SK-N-SH (cell line): ENCODE results near the gene ADAM11.

Experiments used
- EP300 ChIP-seq, 2 experiments: IDR thresholded peaks; 2 replicates each; pipeline versions ENCODE4 v1.4.0 to v1.6.1; 2012; ENCODE audit warnings: borderline replicate concordance in 1 of 2, low read depth in 1 of 2, low read length in 1 of 2
- GABPA ChIP-seq: IDR thresholded peaks from 2 replicates; pipeline ENCODE4 v1.4.0; 2012; ENCODE audit warnings: low read depth, mild to moderate bottlenecking
- MXI1 ChIP-seq: IDR thresholded peaks from 2 replicates; pipeline ENCODE4 v1.6.1; 2012; ENCODE audit warnings: mild to moderate bottlenecking, low read depth, low read length, improper control_type of control experiment
- RAD21 ChIP-seq: IDR thresholded peaks from 2 replicates; pipeline ENCODE4 v1.6.1; 2012; ENCODE audit warnings: mild to moderate bottlenecking, low read length
- RFX5 ChIP-seq: IDR thresholded peaks from 2 replicates; pipeline ENCODE4 v1.6.1; 2012; ENCODE audit warnings: mild to moderate bottlenecking, improper control_type of control experiment, low read length
- RXRA ChIP-seq: IDR thresholded peaks from 2 replicates; pipeline ENCODE4 v1.4.0; 2012; ENCODE audit warnings: low read depth, mild to moderate bottlenecking, borderline replicate concordance
- SMC3 ChIP-seq: IDR thresholded peaks from 2 replicates; pipeline ENCODE4 v1.6.1; 2012; ENCODE audit warnings: low read depth, low read length, improper control_type of control experiment
- TCF12 ChIP-seq: IDR thresholded peaks from 2 replicates; pipeline ENCODE4 v1.4.0; 2012
- YY1 ChIP-seq: IDR thresholded peaks from 2 replicates; pipeline ENCODE4 v1.4.0; 2012; ENCODE audit warnings: low read depth, mild to moderate bottlenecking
- TF ChIP-seq, protein P1 (sequence below): fragments of 150-350 bp; IDR thresholded peaks from 2 replicates; pipeline ENCODE4 v1.6.1; 2017; ENCODE audit warnings: antibody characterized with exemption, low read length, low read depth, borderline replicate concordance
- TF ChIP-seq, protein P2 (sequence below): fragments of 200-600 bp; sonication (generic); IDR thresholded peaks from 2 replicates; pipeline ENCODE4 v1.6.1; 2017; ENCODE audit warnings: antibody characterized with exemption, mild to moderate bottlenecking, moderate library complexity
- TF ChIP-seq, protein P3 (sequence below): IDR thresholded peaks from 2 replicates; pipeline ENCODE4 v1.4.0; 2012; ENCODE audit warnings: low read depth, borderline replicate concordance
- TF ChIP-seq, protein P4 (sequence below): IDR thresholded peaks from 2 replicates; pipeline ENCODE4; 2012
- TF ChIP-seq, protein P5 (sequence below): IDR thresholded peaks from 2 replicates; pipeline ENCODE4 v1.4.0; 2012; ENCODE audit warnings: low read depth

DNA sequence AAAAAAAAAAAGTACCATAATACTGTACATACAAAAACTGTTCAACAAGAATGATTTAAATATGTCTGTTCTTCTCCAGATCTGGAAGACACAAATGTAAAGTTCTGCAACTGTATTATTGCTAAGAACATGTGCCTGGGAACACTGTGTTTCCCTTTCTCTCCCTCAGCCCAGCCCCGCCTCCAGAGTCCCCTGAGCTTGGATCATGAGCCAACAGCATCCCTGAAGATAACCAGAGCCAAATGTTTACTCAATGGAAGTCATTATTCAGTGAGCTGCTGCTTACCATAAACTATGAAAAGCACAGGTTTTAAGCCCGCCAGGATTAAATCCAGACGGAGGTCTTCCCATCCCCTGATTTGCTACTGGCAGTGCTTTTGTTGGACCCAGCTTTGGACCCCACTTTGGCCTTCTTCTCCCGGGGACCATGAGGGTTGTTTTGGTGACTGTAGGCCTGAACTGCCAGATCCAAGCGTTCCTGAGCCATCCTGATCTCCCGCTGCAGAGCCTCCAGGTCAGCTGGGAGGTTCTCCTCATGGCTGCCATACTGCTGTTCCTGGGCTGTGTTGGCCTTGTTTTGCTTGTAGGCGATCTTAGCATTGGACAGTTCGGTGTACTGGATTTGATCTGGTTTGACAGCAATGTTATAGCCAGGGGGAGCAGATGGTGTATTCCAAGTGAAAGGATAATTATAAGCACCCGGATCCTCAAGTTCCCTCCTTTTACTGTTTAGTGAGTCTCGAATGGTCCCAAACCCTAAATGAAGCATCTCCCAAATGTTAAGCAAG lies 45.7 kb downstream of the ADAM11 start:
- TF ChIP-seq RFX5, result no peak
- TF ChIP-seq, protein P1, sequence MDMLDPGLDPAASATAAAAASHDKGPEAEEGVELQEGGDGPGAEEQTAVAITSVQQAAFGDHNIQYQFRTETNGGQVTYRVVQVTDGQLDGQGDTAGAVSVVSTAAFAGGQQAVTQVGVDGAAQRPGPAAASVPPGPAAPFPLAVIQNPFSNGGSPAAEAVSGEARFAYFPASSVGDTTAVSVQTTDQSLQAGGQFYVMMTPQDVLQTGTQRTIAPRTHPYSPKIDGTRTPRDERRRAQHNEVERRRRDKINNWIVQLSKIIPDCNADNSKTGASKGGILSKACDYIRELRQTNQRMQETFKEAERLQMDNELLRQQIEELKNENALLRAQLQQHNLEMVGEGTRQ, result no peak
- TF ChIP-seq, protein P2, sequence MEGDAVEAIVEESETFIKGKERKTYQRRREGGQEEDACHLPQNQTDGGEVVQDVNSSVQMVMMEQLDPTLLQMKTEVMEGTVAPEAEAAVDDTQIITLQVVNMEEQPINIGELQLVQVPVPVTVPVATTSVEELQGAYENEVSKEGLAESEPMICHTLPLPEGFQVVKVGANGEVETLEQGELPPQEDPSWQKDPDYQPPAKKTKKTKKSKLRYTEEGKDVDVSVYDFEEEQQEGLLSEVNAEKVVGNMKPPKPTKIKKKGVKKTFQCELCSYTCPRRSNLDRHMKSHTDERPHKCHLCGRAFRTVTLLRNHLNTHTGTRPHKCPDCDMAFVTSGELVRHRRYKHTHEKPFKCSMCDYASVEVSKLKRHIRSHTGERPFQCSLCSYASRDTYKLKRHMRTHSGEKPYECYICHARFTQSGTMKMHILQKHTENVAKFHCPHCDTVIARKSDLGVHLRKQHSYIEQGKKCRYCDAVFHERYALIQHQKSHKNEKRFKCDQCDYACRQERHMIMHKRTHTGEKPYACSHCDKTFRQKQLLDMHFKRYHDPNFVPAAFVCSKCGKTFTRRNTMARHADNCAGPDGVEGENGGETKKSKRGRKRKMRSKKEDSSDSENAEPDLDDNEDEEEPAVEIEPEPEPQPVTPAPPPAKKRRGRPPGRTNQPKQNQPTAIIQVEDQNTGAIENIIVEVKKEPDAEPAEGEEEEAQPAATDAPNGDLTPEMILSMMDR, result no peak
- TF ChIP-seq RXRA, result no peak
- TF ChIP-seq GABPA, result no peak
- TF ChIP-seq, protein P3, sequence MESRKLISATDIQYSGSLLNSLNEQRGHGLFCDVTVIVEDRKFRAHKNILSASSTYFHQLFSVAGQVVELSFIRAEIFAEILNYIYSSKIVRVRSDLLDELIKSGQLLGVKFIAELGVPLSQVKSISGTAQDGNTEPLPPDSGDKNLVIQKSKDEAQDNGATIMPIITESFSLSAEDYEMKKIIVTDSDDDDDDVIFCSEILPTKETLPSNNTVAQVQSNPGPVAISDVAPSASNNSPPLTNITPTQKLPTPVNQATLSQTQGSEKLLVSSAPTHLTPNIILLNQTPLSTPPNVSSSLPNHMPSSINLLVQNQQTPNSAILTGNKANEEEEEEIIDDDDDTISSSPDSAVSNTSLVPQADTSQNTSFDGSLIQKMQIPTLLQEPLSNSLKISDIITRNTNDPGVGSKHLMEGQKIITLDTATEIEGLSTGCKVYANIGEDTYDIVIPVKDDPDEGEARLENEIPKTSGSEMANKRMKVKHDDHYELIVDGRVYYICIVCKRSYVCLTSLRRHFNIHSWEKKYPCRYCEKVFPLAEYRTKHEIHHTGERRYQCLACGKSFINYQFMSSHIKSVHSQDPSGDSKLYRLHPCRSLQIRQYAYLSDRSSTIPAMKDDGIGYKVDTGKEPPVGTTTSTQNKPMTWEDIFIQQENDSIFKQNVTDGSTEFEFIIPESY, result no peak
- no peak for TF ChIP-seq EP300 (IDR thresholded peaks at IDR 0.05; ENCODE audit: borderline replicate concordance in 1 of 2, low read depth in 1 of 2, low read length in 1 of 2)
- no peak for TF ChIP-seq YY1
- TF ChIP-seq RAD21, result no peak
- TF ChIP-seq, protein P4, sequence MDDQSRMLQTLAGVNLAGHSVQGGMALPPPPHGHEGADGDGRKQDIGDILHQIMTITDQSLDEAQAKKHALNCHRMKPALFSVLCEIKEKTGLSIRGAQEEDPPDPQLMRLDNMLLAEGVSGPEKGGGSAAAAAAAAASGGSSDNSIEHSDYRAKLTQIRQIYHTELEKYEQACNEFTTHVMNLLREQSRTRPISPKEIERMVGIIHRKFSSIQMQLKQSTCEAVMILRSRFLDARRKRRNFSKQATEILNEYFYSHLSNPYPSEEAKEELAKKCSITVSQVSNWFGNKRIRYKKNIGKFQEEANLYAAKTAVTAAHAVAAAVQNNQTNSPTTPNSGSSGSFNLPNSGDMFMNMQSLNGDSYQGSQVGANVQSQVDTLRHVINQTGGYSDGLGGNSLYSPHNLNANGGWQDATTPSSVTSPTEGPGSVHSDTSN, result no peak
- TF ChIP-seq MXI1, result no peak
- peak; percentile 52; the same call in 1 of the 2 replicates for TF ChIP-seq TCF12
- TF ChIP-seq, protein P5, sequence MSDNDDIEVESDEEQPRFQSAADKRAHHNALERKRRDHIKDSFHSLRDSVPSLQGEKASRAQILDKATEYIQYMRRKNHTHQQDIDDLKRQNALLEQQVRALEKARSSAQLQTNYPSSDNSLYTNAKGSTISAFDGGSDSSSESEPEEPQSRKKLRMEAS, result no peak
- no peak for TF ChIP-seq SMC3
